A673 (cell line): ENCODE results near the gene GNRH2. TPM values are rescaled to one million over a fixed set of nuclear protein-coding genes. Genes with fewer than 3 reads are reported as not detected.

Experiments
- BruUV-seq: library from RNA; stranded (reverse); fragments of 400-500 nt; replicated peaks from 2 replicates; lab custom pipeline; 2021; lab: Mats Ljungman, UMichigan
- CTCF ChIA-PET: fragments of 300-600 bp; sonication (Branson Sonifier 250); formaldehyde crosslinking; loops from one replicate; lab custom pipeline; 2022; ENCODE audit warnings: antibody characterized with exemption; lab: Charles Lee
- POLR2A ChIA-PET: fragments of 300-600 bp; sonication (Branson Sonifier 250); formaldehyde crosslinking; loops from one replicate; lab custom pipeline; 2022; ENCODE audit warnings: antibody characterized with exemption; ENCODE audit not compliant: low non-redundant PET; lab: Charles Lee
- DNase-seq: peaks from one replicate; pipeline ENCODE4 v3.0.0-alpha.2; 2015; ENCODE audit warnings: low spot score
- H3K27ac ChIP-seq: fragments of 200-600 bp; sonication (generic); 2 replicates; pipeline ENCODE4 v1.5.1; 2016; ENCODE audit warnings: mixed run types, low read depth, mild to moderate bottlenecking, mixed read lengths, antibody characterized with exemption, low read length; ENCODE audit not compliant: poor library complexity, severe bottlenecking
- H3K27me3 ChIP-seq: fragments of 200-600 bp; sonication (generic); replicated peaks from 2 replicates; pipeline ENCODE4 v1.6.1; 2017; ENCODE audit warnings: mixed run types, low read depth, mild to moderate bottlenecking, mixed read lengths, antibody characterized with exemption, low read length; ENCODE audit not compliant: insufficient read depth, poor library complexity
- H3K36me3 ChIP-seq: fragments of 200-600 bp; sonication (generic); 2 replicates; pipeline ENCODE4 v1.6.1; 2016; ENCODE audit warnings: mixed run types, mild to moderate bottlenecking, mixed read lengths, antibody characterized with exemption, low read length; ENCODE audit not compliant: insufficient read depth, poor library complexity, severe bottlenecking
- H3K4me1 ChIP-seq: fragments of 200-600 bp; sonication (generic); 2 replicates; pipeline ENCODE4 v1.6.1; 2017; ENCODE audit warnings: mixed run types, mild to moderate bottlenecking, mixed read lengths, antibody characterized with exemption, low read length; ENCODE audit not compliant: insufficient read depth, poor library complexity, severe bottlenecking
- H3K4me3 ChIP-seq: fragments of 200-600 bp; sonication (generic); 2 replicates; pipeline ENCODE4 v1.5.1; 2016; ENCODE audit warnings: low read depth, mixed run types, mild to moderate bottlenecking, mixed read lengths, low read length; ENCODE audit not compliant: poor library complexity, severe bottlenecking
- H3K9me3 ChIP-seq: fragments of 200-600 bp; sonication (generic); 2 replicates; pipeline ENCODE4 v1.6.1; 2016; ENCODE audit warnings: mixed run types, low read depth, mild to moderate bottlenecking, mixed read lengths, antibody characterized with exemption, low read length; ENCODE audit not compliant: poor library complexity, severe bottlenecking
- EZH2 ChIP-seq: fragments of 200-600 bp; sonication (generic); IDR thresholded peaks from 2 replicates; pipeline ENCODE4 v1.6.1; 2017; ENCODE audit warnings: borderline replicate concordance, low read depth, mild to moderate bottlenecking, mixed read lengths, antibody characterized with exemption, low read length; ENCODE audit not compliant: poor library complexity, severe bottlenecking
- intact Hi-C: fragments of 100-400 bp; cut with micrococcal nuclease; formaldehyde crosslinking; loops from one replicate; pipeline ENCODE4 v1.10.0; 2022; ENCODE audit not compliant: unreplicated experiment
- total RNA-seq: library from RNA; stranded (reverse); gene quantifications from 2 replicates; pipeline ENCODE4 v1.2.3, GENCODE V29; 2021
- TF ChIP-seq, protein P1 (sequence below): fragments of 300-800, 200-600 bp; sonication (generic); conservative IDR thresholded peaks from 2 replicates; pipeline ENCODE4 v1.5.1; 2017; ENCODE audit warnings: low read depth, mild to moderate bottlenecking, antibody characterized with exemption, low read length, moderate library complexity, mixed read lengths

Gene GNRH2
- total RNA-seq, 1 experiment from 2014 or later, result 1.5 TPM

DNA sequence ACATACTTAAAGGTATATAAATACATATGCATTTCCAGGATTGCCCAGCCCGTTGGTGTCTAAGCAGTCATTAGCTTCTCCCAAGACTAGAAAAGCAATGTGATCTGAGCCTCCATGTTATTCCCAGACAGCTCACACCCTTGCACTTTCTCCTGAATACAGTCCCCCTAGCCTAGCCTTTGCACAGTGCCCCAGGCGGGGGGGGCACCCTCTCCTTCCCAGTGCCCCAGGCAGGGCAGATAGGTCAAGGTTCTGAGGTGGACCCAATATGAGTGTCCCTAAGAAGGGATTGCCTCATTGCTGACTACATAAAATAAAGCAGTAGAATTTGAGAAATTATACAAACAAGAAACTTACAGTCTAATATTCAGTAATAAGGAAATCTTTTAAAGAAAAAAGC is 15.4 kb upstream of the GNRH2 start:
- TF ChIP-seq, protein P1, sequence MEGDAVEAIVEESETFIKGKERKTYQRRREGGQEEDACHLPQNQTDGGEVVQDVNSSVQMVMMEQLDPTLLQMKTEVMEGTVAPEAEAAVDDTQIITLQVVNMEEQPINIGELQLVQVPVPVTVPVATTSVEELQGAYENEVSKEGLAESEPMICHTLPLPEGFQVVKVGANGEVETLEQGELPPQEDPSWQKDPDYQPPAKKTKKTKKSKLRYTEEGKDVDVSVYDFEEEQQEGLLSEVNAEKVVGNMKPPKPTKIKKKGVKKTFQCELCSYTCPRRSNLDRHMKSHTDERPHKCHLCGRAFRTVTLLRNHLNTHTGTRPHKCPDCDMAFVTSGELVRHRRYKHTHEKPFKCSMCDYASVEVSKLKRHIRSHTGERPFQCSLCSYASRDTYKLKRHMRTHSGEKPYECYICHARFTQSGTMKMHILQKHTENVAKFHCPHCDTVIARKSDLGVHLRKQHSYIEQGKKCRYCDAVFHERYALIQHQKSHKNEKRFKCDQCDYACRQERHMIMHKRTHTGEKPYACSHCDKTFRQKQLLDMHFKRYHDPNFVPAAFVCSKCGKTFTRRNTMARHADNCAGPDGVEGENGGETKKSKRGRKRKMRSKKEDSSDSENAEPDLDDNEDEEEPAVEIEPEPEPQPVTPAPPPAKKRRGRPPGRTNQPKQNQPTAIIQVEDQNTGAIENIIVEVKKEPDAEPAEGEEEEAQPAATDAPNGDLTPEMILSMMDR, result no peak
- no peak for TF ChIP-seq EZH2
- no peaks in the 10 kb centered on the region for H3K4me1 ChIP-seq
- DNase-seq, result no peak
- intact Hi-C loops, result no loop called here
- H3K4me3 ChIP-seq, result no peak overlapping the region
- POLR2A ChIA-PET, result no interaction called here
- CTCF ChIA-PET, result no interaction called here
- BruUV-seq, result no TSS peak
- peaks cover 49% of the 10 kb centered on the region for H3K36me3 ChIP-seq
- H3K9me3 ChIP-seq, result no peaks in the 10 kb centered on the region
- no peaks in the 10 kb centered on the region for H3K27me3 ChIP-seq
- no peak overlapping the region for H3K27ac ChIP-seq

DNA sequence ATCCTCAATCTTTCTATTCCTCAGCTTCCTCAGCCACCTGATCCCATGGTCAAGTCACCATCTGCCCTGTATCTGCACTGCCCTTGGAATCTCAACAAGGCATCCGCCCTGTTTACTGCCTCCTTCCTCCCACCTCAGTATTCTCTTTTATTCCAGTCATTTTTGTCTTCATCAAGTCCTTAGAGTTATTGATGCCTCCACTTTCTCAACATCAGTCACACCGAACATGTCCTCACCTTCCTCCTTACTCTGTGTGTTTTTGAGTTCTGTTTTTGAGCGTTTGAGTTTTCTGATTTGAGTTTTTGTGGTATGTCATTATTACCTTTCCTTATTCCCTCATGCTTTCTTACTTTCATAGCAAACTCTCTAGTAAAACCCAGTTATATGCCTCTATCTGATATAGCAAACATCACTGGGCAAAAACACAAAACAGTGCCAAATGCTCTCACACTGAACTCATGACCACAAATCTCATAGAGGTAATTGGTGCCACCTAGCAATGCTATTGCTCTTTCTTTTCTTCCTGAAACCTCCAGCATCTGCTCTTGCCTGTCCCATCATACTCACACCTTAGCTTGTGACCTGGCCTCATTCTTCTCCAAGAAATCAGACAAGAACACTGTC is 11.8 kb upstream of the GNRH2 start:
- H3K27me3 ChIP-seq, result no peaks in the 10 kb centered on the region
- H3K36me3 ChIP-seq, result peaks cover 46% of the 10 kb centered on the region
- CTCF ChIA-PET, result no interaction called here
- no TSS peak for BruUV-seq
- no peak overlapping the region for H3K27ac ChIP-seq
- TF ChIP-seq, protein P1, result no peak
- TF ChIP-seq EZH2, result no peak
- intact Hi-C loops, result no loop called here
- H3K4me1 ChIP-seq, result no peaks in the 10 kb centered on the region
- POLR2A ChIA-PET, result no interaction called here
- H3K4me3 ChIP-seq, result no peak overlapping the region
- DNase-seq, result no peak
- no peaks in the 10 kb centered on the region for H3K9me3 ChIP-seq

DNA sequence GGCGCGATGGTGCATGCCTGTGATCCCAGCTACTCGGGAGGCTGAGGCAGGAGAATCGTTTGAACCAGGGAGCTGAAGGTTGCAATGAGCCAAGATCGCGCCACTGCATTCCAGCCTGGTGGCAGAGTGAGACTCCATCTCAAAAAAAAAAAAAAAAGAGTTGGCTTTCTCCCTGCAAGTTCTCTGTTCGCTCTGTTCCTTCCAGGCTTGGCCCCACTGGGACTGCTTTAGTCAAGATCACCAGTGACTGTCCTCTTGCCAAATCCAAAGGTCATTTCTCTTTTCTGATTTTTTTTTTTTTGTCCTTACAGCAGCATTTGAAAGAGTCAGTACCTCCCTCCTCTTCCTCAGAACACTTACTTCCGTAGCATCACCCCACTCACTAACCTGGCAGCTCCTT is 10.8 kb upstream of the GNRH2 start:
- ChIA-PET CTCF (no interaction called here), POLR2A (no interaction called here)
- intact Hi-C loops, result no loop called here
- Histone ChIP-seq H3K4me3 (no peak overlapping the region), H3K9me3 (no peaks in the 10 kb centered on the region), H3K36me3 (peaks cover 44% of the 10 kb centered on the region), H3K27me3 (no peaks in the 10 kb centered on the region), H3K27ac (no peak overlapping the region), H3K4me1 (no peaks in the 10 kb centered on the region)
- no peak for DNase-seq
- no peak for TF ChIP-seq EZH2
- TF ChIP-seq, protein P1, result no peak
- BruUV-seq, result no TSS peak
